A172 (cell line): ENCODE results near the gene FGF12. TPM values are rescaled to one million over a fixed set of nuclear protein-coding genes. Genes with fewer than 3 reads are reported as not detected.

Source experiments
- DNase-seq: peaks from one replicate; pipeline ENCODE4 v3.0.0-alpha.2; 2015; ENCODE audit warnings: low spot score
- total RNA-seq: library from RNA; depleted of rRNA; stranded (reverse); fragments of >200 nt; shearing (Covaris generic); gene quantifications from 2 replicates; pipeline ENCODE4 v1.2.3, GENCODE V29; 2014; rRNA removed

FGF12 gene
- total RNA-seq, 1 experiment from 2014 or later, result 4.3 TPM

GRCh38 chr3:192121923-192122322 is 605.4 kb downstream of the FGF12 start:
- DNase-seq, result no peak

GRCh38 chr3:192108820-192109219 is 618.5 kb downstream of the FGF12 start:
- DNase-seq, result no peak

GRCh38 chr3:192106543-192106942 is 620.8 kb downstream of the FGF12 start:
- no peak for DNase-seq

GRCh38 chr3:192092388-192093005 is 634.8 kb downstream of the FGF12 start:
- DNase-seq, result no peak

GRCh38 chr3:192091831-192092230 is 635.5 kb downstream of the FGF12 start:
- peak; percentile 15 for DNase-seq

- peak; percentile 8 for DNase-seq
Measured at GRCh38 chr3:192090586-192090985, 636.8 kb downstream of the FGF12 start.

Other genes with a start within 250 kb of the FGF12 start
- gene MB21D2, start 190.3 kb upstream of the FGF12 start, total RNA-seq, result 85.0 and 99.1 TPM in 2 replicates